NCI-H69 (cell line): ENCODE data around the gene PCGF3.
"Not testable (repeated sequence)": the region's sequence is repeated elsewhere in the genome, so short reads cannot be mapped to it uniquely, and the experiment has no call there.

Experiments used
- DNase-seq: peaks from one replicate; lab custom pipeline; 2025; lab: John Stamatoyannopoulos, UW

Gene PCGF3

DNA sequence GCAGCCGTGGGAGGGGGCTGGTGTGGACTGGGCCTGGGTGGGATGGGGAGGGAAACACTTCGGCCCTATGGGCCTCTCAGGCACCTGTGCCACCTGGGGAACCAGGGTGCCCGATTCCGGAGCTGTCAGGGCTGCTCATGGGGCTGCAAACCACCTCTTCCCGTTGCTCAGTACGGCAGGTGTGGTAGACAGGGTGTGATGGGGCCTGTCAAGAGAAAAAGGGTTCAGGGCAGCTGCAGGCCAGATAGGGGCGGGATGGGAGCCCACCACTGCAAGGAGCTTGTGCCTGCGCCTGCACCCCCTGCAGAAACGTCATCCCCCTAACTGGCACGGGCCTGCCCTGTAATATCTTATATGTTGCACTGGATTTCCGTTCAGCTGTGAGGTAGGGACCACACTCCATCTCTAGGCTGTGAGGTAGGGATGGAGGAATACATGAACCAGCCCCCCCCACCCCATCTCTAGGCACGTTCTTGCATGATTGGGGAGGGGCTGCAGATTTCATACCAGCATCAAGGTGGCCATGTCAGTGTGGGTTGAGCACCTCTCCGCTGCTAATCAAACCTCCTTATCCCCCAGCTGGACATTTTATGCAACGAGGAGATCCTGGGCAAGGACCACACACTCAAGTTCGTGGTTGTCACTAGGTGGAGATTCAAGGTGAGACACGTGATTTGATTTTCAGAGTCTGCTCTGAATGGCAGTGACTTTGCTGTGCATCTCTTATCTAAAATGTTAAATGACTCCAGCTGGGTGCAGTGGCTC is 59.0 kb downstream of the PCGF3 start:
- DNase-seq, result no peak

DNA sequence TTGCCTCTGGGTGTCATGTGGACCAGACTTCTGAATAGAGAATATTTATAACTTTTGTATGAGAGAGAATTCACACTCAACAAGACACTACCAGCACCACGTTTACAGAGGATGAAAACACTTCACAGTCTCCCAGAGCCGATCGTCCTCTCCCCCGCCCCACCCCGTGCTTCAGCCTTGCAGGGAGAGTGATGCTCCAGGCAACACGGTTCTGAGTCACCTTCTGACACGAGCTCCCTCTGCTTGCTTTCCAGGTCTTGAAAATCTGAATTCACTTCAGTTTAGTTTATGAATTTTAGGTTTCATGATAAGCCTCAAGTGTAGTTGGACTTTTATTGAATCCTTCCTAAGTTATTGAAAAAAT is 60.5 kb downstream of the PCGF3 start:
- no peak for DNase-seq

DNA sequence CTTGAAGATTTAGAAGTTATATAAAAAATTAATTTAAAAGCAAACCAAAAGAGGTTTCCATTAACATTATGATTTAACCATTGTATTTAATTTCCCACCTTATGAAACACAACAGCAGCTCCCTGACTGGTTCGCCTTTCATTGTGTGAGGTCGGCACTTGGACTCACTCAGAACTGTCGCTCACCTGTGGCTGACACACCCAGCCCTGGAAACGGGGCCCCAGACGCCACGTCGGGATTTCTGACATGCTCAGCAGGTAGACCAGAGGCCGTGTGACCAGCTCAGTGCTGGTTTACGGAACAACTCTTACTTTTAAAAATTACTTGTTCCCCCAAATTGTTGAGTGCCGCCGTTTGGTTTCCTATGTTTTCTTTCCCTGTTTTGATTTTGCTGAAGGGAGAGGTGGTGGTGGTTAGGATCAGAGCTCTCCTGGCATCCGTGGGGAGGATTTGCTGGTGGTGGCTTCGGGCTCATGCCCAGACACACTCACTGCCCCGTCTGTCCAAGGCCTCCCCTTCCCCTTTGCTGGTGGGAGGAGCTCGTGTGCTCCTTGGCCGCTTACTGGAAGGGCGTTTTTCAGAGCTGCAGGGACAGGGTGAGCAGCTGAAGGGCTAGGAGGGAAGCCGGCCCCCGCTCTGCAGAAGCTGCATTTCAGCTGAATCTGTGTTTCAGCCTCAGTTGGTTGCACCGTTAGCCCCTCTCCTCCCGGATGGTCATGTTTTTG is 61.1 kb downstream of the PCGF3 start:
- no peak for DNase-seq

DNA sequence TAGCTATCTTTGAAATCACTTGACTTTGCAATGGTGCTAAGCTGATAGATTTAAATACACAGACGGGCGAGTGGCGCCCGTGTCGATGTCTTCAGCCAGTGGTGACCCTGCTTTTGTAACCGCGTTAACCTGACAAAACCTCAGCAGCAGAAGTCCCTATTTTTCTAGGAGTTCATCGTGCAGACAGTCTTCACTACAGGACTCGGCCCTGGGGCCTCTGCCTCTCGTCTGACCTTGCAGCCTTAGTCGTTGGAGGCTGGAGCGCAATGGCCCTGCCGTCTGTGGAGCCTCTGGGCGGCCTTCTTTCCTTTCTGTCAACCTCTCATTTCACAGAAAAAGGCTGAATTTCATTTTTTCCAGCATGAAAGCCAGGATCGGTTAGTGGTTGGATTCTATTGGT is 62.4 kb downstream of the PCGF3 start:
- DNase-seq, result no peak

DNA sequence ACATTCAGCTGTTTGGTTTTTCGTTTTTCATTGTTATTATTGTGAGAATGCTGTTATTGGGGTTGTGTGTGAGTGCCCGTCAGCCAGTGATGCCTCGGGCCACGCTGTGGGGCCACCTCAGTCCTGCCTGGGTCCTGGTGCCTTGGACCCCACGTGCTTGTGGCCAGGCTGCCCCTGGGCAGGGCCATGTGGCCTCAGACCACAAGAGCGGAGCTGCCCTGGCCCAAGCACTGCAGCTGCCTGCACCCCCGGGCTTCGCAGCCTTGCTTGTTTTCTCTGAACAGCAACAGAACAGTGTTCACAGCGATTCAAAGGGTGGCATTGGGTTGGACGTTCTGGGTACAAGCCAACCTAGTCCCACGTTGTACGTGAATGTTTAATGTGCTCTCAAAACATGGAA is 63.4 kb downstream of the PCGF3 start:
- no peak for DNase-seq

DNA sequence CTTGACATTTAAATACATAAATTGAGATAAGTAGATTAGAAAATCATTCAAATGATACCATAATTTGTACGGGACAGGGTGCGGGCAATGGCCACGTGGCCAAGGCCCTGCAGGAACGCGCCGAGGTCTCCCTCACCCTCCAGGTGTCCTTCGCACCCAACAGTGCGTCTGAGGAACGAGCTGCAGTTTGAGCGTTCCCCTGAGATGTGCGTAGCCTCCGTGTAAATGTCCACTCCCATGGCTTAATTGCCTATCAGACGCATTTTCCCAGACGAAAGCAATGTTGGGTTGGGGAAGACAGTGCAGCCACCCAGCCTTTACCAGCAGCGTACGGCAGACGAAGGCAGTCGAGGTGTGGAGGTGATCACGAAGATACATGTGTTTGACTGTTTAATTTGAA is 63.9 kb downstream of the PCGF3 start:
- no peak for DNase-seq

DNA sequence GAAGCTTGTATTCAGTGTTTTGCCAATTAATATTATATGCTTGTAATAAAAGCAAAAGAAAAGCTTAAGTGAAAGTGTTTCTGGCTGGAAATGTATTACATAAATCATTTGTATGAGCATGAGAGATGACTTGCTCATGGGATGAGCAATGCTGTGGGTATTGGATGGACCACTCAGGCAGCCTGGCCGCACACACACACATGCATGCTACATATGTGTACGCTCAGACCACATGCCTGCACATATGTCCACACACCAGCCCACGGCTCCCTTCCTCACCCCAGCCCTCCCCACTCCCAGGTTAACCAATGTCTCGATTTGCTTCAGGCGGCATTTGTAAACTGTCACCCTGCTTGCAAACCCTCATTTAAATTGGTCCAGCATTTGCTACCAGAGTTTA is 64.4 kb downstream of the PCGF3 start:
- no peak for DNase-seq

DNA sequence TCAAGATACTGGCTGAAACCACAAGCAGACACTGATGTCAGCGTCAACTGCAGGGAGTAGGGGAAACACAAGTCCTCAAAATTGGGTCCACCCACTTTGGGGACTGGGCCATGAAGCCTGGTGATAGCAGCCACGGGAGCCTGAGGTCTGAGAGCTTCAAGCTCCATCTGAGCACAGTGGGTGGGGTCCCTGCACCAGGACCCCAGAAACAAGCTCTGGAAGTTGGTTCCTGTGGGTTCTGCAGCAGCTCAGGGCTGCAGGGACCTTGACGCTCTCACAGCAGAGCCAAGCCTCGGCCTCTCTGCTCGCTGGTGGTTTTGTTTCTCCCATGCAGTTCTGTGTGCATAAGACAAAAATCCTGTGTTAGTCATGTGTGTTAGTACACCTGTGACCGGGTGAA is 65.8 kb downstream of the PCGF3 start:
- DNase-seq, result no peak

DNA sequence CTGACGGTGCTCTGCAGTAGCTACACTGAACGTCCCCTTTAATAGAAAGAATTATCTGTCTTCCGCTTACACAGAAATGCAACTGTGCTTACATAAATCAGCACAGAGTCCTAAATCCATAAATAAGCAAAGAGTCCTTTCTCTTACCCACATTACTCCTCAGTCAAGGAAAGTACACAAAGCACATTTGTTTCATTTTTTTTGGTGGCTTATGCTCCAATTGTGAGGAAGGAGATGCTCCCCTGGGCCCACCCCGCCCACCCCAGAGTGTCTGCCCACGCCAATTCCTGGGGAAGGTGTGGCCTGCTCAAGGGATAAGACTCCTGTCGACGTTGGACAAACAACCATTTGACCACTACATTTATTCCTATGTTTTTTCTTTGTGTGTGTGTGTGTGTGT is 66.5 kb downstream of the PCGF3 start:
- no peak for DNase-seq

DNA sequence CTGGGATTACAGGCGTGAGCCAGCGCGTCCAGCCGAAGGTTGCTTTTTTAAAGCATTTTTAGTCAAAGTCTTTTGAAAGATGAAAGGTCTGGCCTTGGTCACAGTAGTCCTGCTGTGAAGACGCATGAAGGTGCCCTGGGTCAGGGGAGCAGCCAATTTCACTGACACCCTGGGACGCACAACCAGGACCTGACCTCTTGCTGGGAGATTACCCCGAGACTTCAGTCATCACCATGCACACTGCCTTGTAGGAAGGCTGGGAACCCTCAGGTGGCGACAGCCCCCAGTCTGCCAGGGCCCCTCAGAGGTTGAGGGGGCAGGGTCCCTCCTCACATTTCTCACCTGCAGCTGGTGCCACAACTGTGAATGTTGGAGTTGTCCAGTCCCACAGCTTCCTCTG is 67.1 kb downstream of the PCGF3 start:
- no peak for DNase-seq

DNA sequence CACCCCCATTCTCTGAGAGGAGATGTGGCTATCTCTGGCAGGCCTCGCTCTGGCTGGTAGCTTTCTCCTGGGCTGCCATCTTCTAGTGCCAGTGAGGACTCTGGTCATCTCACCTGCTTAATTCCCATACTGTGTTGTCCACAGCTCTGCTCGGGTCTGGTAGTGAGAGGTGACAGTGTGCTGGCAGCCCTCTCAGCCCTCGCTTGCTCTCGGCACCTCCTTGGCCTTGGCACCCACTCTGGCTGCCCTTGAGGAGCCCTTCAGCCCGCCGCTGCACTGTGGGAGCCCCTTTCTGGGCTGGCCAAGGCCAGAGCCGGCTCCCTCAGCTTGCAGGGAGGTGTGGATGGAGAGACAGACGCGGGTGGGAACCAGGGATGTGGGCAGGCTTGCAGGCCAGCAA is 67.6 kb downstream of the PCGF3 start:
- no peak for DNase-seq

DNA sequence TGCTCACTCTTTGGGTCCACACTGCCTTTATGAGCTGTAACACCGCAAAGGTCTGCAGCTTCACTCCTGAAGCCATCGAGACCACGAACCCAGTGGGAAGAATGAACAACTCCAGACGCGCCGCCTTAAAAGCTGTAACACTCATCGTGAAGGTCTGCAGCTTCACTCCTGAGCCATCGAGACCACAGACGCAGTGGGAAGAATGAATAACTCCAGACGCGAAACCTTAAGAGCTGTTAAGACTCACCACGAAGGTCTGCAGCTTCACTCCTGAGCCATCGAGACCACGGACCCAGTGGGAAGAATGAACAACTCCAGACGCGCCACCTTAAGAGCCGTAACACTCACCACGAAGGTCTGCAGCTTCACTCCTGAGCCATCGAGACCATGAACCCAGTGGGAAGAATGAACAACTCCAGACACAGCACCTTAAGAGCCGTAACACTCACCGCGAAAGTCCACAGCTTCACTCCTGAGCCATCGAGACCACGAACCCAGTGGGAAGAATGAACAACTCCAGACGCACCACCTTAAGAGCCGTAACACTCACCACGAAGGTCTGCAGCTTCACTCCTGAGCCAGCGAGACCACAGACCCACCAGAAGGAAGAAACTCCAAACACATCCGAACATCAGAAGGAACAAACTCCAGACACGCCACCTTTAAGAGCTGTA is 68.9 kb downstream of the PCGF3 start:
- not testable (repeated sequence) for DNase-seq

DNA sequence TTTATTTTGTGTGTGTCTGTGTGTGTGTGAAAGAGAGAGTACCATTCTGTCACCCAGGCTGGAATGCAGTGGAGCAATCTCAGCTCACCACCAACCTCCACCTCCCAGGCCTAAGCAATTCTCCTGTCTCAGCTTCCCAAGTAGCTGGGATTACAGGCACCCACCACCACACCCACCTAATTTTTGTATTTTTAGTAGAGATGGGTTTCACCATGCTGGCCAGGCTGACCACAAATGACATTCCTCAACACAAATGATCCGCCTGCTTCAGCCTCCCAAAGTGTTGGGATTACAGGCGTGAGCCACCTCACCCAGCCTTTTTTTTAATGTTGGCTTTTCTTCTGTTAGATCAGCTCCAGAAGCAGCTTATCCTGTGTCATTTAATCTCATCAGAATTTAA is 69.9 kb downstream of the PCGF3 start:
- not testable (repeated sequence) for DNase-seq

DNA sequence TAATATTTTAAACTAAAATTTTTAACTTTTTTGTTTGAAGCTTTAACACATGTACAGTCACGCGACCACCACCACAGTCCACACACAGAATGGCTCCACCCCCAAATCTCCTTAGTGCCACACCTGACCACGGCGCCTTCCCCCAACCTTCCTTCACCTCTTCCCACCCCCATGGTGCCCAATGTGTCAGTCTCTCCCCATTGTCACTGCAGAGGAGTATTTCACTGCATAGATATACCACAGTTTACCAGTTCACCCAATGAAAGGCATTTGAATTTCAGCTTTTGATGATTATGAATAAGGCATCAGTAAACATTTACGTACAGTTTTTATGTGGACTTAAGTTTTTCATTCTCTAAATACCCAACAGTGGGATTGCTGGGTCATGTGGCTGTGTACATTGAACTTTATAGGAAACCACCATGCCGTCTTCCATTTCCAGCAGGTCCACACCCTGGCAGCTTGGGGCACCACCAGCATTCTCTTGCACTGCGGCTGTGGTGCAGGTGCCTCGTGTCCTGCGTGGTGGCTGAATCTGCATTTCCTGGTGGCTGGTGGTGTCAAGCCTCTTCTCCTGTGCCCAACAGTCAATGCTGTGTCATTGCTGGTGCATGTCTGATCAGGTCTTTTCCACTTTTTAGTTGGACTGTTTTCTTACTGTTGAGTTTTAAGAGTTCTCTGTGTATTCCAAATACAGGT is 71.3 kb downstream of the PCGF3 start:
- DNase-seq, result no peak

DNA sequence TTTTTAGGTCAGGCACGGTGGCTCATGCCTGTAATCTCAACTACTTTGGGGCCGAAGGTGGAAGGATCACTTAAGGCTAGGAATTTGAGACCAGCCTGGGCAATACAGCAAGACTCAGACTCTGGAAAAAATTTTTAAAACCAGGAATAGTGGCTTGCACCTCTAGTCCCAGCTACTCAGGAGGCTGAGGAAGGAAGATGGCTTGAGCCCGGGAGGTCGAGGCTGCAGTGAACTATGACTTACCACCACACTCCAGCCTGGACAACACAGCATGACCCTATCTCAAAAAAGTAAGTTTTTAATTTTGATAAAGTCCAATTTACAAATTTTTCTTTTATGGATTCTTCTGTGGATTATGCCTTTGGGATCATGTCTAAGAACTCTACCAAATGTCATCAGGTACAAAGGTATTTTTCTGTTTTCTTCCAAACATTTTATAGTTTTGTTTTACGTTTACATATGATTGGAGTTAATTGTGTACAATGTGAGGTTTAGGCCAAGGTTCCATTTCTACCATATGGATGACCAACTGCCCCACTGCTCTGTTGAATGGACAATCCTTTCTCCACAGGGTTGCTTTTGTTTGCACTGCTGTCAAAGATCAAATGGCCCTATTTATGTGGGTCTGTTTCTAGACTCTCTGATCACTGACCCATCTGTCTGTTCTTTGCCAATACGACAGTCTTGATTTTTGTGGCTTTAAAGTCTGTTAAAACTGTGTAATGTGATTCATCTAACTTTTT is 72.1 kb downstream of the PCGF3 start:
- DNase-seq, result peak; percentile 8

DNA sequence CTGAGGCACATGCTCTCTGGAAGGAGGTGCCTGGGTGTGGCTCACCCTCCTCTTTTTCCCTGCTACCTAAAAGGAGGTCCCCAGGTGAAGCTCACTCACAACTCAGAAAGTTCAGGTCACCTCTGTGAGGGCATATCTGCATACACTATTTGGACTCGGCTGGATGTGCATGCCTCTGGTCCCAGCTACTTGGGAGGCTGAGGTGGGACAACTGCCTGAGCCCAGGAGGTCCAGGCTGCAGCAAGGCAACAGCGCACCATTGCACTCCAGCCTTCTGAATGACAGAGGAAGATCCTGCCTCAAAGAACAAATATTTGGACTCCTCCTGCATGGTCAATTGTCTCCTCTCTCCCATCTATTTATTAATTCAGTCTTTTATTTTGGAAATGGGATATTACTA is 73.9 kb downstream of the PCGF3 start:
- no peak for DNase-seq

DNA sequence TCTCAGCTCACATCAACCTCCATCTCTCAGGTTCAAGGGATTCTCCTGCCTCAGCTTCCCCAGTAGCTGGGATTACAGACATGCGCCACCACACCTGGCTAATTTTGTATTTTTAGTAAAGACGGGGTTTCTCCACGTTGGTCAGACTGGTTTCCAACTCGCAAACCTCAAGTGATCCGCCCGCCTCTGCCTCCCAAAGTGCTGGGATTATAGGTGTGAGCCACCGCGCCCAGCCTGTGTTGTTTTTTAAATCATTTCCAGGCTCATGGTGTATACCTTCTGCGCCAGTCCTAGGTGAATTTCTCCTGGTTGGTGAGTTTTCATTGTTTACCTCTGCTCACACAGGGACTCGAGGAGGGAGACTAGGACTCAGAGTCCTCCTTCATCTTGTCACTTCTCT is 74.6 kb downstream of the PCGF3 start:
- DNase-seq, result not testable (repeated sequence)

DNA sequence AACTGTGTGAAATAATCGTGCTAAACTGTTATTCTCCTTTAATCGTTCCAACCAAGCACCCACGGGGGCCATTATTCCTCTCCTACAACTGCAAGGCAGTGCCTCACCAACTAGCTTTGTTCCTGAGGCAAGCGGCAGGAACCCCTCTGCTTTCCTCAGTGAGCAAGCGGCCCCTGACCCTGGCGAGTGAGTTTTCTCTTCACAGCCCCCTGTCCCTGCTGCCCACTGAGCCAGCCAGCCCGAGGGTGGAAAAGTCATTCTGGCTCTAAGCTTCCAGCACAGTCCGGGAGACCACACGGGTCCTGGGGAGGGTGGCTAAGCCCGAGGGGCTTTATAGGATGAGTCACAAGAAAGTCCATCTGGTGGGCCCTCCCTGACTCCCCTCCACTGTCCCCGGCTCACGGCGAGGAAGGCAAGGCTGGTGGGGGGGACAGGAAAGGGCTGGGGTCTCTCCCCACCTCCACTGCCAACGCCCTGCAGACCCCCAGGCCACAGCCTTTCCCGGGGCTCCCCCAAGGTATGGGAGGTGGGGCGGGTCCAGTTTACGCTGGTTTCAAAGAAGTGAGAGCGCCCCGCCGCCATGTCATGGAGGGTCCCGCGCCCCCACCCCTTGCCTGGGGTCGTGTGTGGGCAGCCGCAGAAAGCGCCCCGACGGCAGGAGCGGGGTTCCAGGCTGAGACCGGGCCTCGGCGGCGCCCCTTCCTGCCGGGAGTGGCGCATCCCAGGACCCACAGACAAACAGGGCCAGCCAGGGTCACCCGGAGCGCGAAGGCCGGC is 75.3 kb downstream of the PCGF3 start:
- DNase-seq, result peak; percentile 30

DNA sequence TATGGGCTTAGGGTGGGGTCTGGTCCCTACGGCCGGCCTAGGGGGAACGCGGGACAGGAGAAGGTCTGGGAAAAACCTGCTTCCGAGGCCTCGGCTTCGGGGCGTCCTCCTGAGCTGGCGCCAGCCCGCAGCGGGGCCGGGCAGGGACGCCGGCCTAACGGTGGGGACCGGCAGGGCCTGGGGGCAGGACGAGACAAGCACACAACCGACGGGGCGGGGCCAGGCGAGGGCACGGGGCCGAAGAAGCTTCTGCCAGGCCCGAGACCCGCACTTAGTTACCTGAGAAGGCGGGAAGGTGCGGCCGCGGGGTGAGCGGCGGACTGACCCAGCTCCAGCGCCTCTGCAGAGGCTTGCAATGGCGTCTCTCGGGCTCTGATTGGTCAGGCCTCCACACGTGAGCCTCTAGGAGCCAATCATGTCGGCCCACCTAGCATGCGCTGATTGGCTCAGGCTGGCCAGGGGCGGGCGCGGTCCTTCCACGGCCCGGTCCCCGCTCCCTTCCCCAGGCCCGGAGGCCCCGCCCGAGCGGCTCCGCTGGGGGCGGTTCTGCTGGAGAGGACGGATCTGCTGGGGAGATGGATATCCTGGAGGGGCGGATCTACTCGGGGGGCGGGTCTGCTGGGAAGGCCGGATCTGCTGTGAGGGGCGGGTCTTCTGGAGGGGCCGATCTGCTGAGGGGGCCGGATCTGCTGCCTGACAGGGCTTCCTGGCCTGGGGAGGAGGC is 76.0 kb downstream of the PCGF3 start:
- peak; percentile 97 for DNase-seq
